Left lung (tissue), 10 donors: Measurements from ENCODE around the gene CACNA1C. TPM values are rescaled to one million over a fixed set of nuclear protein-coding genes. Genes with fewer than 3 reads are reported as not detected.

Experiments
- ATAC-seq: fragments of 200-7000 bp; cut with Tn5 transposase; one replicate; pipeline ENCODE4 v1.9.1; 2020; ENCODE audit warnings: moderate library complexity
- DNase-seq, 4 donors: peaks; one replicate each; pipeline ENCODE4 v3.0.0-alpha.2; 2013 to 2020
- H3K27ac ChIP-seq, 2 donors: fragments of 200-600 bp; sonication (generic) in 1 of 2; one replicate each; pipeline versions ENCODE4 v1.5.0 to v1.8.0; 2020 to 2021
- H3K27me3 ChIP-seq, 2 donors: fragments of 200-600 bp; sonication (generic) in 1 of 2; one replicate each; pipeline versions ENCODE4 v1.5.0 to v1.8.0; 2020 to 2021
- H3K36me3 ChIP-seq, 2 donors: fragments of 200-600 bp; sonication (generic) in 1 of 2; one replicate each; pipeline versions ENCODE4 v1.5.0 to v1.8.0; 2020 to 2021
- H3K4me1 ChIP-seq, 2 donors: fragments of 200-600 bp; one replicate each; pipeline ENCODE4 v1.8.0; 2021
- H3K4me3 ChIP-seq, 2 donors: fragments of 200-600 bp; sonication (generic) in 1 of 2; one replicate each; pipeline versions ENCODE4 v1.5.0 to v1.8.0; 2020 to 2021; ENCODE audit warnings: mild to moderate bottlenecking in 1 of 2
- H3K9me3 ChIP-seq, 2 donors: fragments of 200-600 bp; sonication (generic) in 1 of 2; one replicate each; pipeline versions ENCODE4 v1.5.0 to v1.8.0; 2020 to 2021
- intact Hi-C, 2 donors: fragments of 100-400 bp; cut with DNase I; formaldehyde crosslinking; loops; one replicate each; pipeline versions ENCODE4 v1.11.2 to v1.14.2; 2022
- polyA plus RNA-seq, 6 donors: library from polyadenylated mRNA; unstranded; fragments of 120-200 nt; gene quantifications; one replicate each; pipeline ENCODE4 v1.2.1, GENCODE V29; 2013; ENCODE audit not compliant: insufficient read length in 6 of 6
- total RNA-seq, 2 donors: library from RNA; stranded (reverse); fragmentation: NEBNext Ultra II Directional; extraction: Animal tissue kit (Norgen Biotek cat#: 25700); gene quantifications; one replicate each; pipeline ENCODE4 v1.2.1, GENCODE V29; 2021
- TF ChIP-seq, protein P1 (sequence below), 2 donors: fragments of 200-600 bp; sonication (generic) in 1 of 2; IDR thresholded peaks; one replicate each; pipeline versions ENCODE4 v1.5.0 to v1.8.0; 2021; ENCODE audit warnings: antibody characterized with exemption in 2 of 2
- donor health status: DM: no; HTN: yes; CAD: no.
- donor health status: DM: no; HTN: no; CAD: no.

Gene CACNA1C
- total and polyA plus RNA-seq, 8 donors: 11.9 to 21.9 (median 14.2) TPM

DNA sequence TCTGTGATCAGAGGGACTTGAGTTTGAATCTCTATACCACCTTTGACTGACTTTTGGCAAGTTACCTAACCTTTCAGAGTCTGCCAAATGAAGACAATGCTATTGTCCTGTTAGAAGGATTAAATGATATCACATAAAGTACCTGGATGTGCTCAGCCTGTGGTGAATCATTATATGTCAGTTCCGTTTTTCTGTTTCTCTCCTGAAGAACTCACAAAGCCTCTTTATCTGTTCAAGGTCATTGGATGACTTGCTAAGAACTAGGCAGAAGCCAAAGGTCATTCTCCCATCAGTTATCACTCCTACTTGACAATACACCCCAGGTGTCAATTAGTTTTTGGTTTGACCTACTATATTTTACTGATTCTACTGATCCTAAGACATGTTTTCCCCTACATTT lies 174.6 kb downstream of the CACNA1C start:
- Histone ChIP-seq H3K4me1 (no peaks in the 10 kb centered on the region), H3K4me3 (no peak overlapping the region), H3K36me3 (no peaks in the 10 kb centered on the region), H3K27me3 (peaks cover 0 to 22% of the 10 kb centered on the region in 2 donors), H3K9me3 (no peaks in the 10 kb centered on the region), H3K27ac (no peak overlapping the region)
- intact Hi-C loops: no loop called here
- ATAC-seq (no peak), DNase-seq (no peak)
- TF ChIP-seq, protein P1, sequence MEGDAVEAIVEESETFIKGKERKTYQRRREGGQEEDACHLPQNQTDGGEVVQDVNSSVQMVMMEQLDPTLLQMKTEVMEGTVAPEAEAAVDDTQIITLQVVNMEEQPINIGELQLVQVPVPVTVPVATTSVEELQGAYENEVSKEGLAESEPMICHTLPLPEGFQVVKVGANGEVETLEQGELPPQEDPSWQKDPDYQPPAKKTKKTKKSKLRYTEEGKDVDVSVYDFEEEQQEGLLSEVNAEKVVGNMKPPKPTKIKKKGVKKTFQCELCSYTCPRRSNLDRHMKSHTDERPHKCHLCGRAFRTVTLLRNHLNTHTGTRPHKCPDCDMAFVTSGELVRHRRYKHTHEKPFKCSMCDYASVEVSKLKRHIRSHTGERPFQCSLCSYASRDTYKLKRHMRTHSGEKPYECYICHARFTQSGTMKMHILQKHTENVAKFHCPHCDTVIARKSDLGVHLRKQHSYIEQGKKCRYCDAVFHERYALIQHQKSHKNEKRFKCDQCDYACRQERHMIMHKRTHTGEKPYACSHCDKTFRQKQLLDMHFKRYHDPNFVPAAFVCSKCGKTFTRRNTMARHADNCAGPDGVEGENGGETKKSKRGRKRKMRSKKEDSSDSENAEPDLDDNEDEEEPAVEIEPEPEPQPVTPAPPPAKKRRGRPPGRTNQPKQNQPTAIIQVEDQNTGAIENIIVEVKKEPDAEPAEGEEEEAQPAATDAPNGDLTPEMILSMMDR (IDR thresholded peaks at IDR 0.05): no peak

DNA sequence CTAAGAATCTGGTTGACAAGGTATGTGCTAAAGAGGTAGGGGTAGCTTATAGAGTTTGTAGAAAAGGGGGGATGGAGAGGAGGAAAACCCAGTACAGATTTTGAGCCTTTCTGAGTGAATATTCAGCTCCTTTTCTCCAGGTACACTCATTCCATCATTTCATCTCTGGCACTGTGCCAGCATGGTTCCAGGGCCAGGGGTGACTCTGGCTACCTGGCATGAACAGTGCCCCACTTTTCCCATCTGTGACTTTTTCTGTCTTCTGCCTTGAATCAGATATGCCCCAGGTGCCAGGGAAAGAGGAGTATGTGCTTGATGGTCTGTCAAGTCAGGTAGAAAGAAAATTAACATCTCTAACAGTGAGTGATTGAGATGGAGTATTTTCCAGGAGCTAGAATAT lies 175.7 kb downstream of the CACNA1C start:
- H3K27ac ChIP-seq: no peak overlapping the region
- no peaks in the 10 kb centered on the region for H3K9me3 ChIP-seq
- ATAC-seq (no peak), DNase-seq (no peak)
- H3K4me1 ChIP-seq: no peaks in the 10 kb centered on the region
- H3K4me3 ChIP-seq: no peak overlapping the region
- H3K36me3 ChIP-seq: no peaks in the 10 kb centered on the region
- H3K27me3 ChIP-seq: peaks cover 0 to 22% of the 10 kb centered on the region in 2 donors
- intact Hi-C loops: no loop called here
- TF ChIP-seq, protein P1 (IDR thresholded peaks at IDR 0.05): no peak

DNA sequence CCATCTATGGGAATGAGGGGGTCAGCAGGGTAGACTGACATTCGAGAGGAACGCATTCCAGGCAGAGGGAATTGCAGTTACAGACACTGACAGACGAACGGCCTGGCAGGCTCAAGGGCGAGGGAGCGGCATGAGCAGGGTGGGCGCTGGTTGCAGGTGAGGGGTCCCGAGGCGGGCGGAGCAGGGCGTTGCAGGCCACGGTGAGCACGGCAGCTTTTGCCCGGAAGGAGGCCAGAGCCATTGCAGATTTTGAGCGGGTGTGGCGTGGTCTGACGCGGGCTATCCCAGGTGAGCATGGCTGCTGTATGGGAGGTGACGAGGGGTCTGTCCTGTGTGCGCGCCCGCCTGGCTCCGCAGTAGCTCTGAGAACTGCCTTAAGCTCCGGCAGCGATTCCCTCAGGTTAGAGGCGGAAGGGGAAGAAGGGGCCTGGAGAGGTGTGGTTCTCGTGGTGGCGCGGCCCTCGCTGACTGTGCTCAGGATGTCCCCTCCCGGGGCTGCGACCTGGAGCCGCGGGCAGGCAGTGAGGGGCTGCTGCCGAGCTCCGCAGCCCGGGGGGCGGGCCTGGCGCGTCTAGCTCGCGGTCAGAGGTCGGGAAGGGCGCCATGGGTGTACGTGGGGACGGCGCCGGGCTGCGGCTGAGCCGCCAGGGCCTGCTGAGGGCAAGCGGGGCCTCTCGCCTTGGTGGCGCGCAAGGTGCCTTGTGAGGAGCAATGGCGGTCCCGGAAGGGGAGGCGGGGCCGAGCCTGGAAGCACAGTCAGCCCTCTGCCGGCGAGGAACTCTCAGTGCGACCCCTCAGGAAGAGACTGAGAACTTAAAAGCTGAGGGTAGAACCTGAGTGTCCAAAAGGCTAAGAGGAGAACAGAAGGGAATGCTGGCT lies 177.1 kb downstream of the CACNA1C start:
- ATAC-seq (no peak), DNase-seq (peak in 1 of 4 donors; percentile 75)
- Histone ChIP-seq H3K4me1 (no peaks in the 10 kb centered on the region), H3K4me3 (no peak overlapping the region), H3K27me3 (peaks cover 0 to 22% of the 10 kb centered on the region in 2 donors), H3K36me3 (no peaks in the 10 kb centered on the region), H3K27ac (no peak overlapping the region), H3K9me3 (no peaks in the 10 kb centered on the region)
- TF ChIP-seq, protein P1 (IDR thresholded peaks at IDR 0.05): no peak
- intact Hi-C loops: no loop called here

DNA sequence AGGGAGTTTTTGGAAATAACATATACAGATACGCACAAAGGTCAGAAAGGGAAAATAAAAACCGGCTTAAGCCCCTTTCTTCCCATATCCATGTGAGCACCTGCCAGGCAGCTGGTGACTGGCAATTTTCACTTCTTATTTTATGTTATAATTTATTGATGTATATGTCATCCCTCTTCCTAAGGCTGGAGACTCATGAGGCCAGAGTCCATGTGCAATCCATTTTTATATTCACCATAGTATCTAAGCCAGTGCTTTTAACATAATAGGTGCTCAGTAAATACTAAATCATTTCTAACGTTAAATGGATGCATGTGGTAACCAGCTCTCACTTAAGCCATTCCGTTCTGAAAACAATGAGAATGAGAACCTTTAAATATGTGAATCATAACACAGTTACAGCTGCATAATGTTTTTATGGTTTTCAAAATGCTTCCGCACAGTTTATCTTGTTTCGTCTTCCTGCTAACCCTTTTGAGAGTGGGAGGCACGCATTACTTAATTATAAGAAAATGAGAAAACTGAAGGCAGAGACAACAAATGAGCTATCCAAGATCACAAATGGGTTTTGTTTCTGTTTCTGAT lies 178.3 kb downstream of the CACNA1C start:
- TF ChIP-seq, protein P1 (IDR thresholded peaks at IDR 0.05): no peak
- no peak for ATAC-seq
- no peak overlapping the region for H3K27ac ChIP-seq

DNA sequence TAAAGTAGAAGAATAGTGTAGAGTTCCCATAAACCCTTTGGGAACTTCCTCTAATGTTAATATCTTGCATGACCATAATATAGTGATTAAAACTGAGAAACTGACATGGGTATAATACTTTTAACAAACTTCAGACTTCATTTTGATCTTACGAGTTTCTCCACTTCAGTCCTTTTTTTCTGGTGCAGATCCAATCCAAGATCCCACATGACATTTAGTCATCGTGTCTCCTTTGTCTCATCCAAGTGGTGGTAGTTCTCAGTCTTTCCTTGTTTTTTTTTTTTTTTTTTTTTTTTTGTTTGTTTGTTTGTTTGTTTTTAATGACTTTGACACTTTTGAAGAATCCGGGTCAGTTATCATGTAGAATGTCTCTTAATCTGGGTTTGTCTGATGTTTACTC lies 179.2 kb downstream of the CACNA1C start:
- DNase-seq: no peak
- TF ChIP-seq, protein P1 (IDR thresholded peaks at IDR 0.05): no peak

More for the DNA sequence above, 178.3 kb downstream of the CACNA1C start:
- peaks cover 0 to 22% of the 10 kb centered on the region in 2 donors for H3K27me3 ChIP-seq
- no peak for DNase-seq
- no peaks in the 10 kb centered on the region for H3K4me1 ChIP-seq
- no peaks in the 10 kb centered on the region for H3K9me3 ChIP-seq
- no peak overlapping the region for H3K4me3 ChIP-seq
- no peaks in the 10 kb centered on the region for H3K36me3 ChIP-seq
- intact Hi-C loops: no loop called here

More for the DNA sequence above, 179.2 kb downstream of the CACNA1C start:
- no peak for ATAC-seq
- Histone ChIP-seq H3K4me3 (no peak overlapping the region), H3K36me3 (no peaks in the 10 kb centered on the region), H3K4me1 (no peaks in the 10 kb centered on the region), H3K27me3 (peaks cover 0 to 22% of the 10 kb centered on the region in 2 donors), H3K9me3 (no peaks in the 10 kb centered on the region), H3K27ac (no peak overlapping the region)
- intact Hi-C loops: no loop called here
